ENCODE data around the gene SFXN3. TPM values are rescaled to one million over a fixed set of nuclear protein-coding genes. Genes with fewer than 3 reads are reported as not detected.
A peak's percentile ranks its signal among the peaks of the same experiment; 100 is the strongest.

SFXN3 gene
- polyA plus RNA-seq, 3 donors = 21.3 to 152 (median 24.2) TPM

DNA sequence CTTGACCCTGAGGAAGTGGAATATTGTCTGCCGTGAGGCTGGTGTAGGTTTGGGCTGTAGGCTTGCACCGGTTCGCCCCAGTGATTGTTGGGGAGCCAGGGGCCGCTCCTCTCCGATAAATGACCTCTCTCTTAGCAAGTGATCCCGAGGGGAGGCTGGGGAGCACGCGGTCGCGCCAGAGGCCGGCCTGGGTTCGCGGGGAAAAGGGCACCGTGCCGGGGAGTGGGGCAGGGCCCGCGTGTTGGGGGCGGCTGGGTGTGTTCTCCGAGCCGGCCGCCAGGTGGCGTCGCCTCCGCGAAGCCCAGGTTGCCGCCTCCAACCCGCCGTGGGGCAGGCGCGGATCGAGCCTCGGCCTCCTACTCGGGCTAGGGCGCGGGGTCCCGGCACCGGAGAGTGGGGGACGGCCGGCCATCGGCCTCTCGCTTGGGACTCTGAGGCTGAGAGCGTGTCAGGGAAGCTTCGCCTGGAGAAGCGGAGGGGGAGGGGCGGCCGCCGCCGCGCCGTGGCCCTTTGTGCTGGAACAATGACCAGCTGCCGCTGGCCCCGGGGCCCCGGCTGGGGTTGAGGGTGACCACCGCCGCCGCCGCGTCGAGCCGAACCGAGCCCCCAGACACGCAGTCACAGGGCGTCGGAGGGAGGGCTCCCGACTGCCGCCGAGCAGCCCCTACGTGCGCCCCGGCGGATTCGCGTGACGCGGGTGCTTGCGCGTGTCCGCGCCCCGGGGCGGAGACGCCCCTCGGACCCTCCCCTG is 31.9 kb upstream of the SFXN3 start:
- Histone ChIP-seq H3K4me1 (ENCODE audit: control insufficient read depth in 1 of 2, insufficient read depth in 2 of 2, low read length in 2 of 2) (peaks cover 35 to 52% of the 10 kb centered on the region in 2 donors), H3K4me3 (replicated peaks in 1 of 3; ENCODE audit: low read depth in 2 of 3, low read length in 3 of 3) (peak overlapping the region; percentile 74 to 92 (median 88)), H3K27ac (ENCODE audit: low read depth in 1 of 2, low read length in 2 of 2) (peak overlapping the region; percentile 10 to 81), H2AFZ (ENCODE audit: insufficient read depth, low read depth, low read length, poor library complexity, severe bottlenecking) (peak overlapping the region; percentile 94), H4K20me1 (ENCODE audit: insufficient read depth, low read length) (no peaks in the 10 kb centered on the region), H3K4me2 (replicated peaks; ENCODE audit: extremely low read depth, low read length, poor library complexity, severe bottlenecking) (peak overlapping the region; percentile 85), H3K9ac (ENCODE audit: insufficient read depth, low read length, poor library complexity, severe bottlenecking) (peak overlapping the region; percentile 86), H3K27me3 (ENCODE audit: control insufficient read depth in 2 of 2, insufficient read depth in 2 of 2, low read length in 2 of 2) (no peaks in the 10 kb centered on the region), H3K36me3 (replicated peaks in 1 of 2; ENCODE audit: control insufficient read depth in 1 of 2, insufficient read depth in 2 of 2, low read length in 2 of 2) (no peaks in the 10 kb centered on the region), H3K9me3 (replicated peaks in 1 of 2; ENCODE audit: control insufficient read depth in 1 of 2, insufficient read depth in 1 of 2, low read length in 2 of 2) (no peaks in the 10 kb centered on the region), H3K79me2 (ENCODE audit: insufficient read depth, low read length) (peaks cover 5% of the 10 kb centered on the region)
- H3K4me1 Mint-ChIP-seq = peaks cover 39% of the 10 kb centered on the region
- DNase-seq = peak; percentile 61 to 71 (median 70)
- no peaks in the 10 kb centered on the region for H3K9me3 Mint-ChIP-seq
- intact Hi-C loops (cut with micrococcal nuclease) = no loop called here
- peaks cover 0 to 5% (median 4%) of the 10 kb centered on the region in 3 donors for H3K27me3 Mint-ChIP-seq (ENCODE audit: low read depth in 3 of 3)
- peak; percentile 99 for TF ChIP-seq CTCF (IDR thresholded peaks at IDR 0.05)
- peaks cover 0 to 6% of the 10 kb centered on the region in 2 donors for H3K36me3 Mint-ChIP-seq
- H3K4me3 Mint-ChIP-seq = peak overlapping the region; percentile 95 to 98
- WGBS (ENCODE audit: insufficient coverage) = under 1% methylated on average over 83 of the region's 83 CpGs
- peak overlapping the region in 5 of 7 donors; percentile 24 to 90 (median 83) for H3K27ac Mint-ChIP-seq

- H4K20me1 ChIP-seq (ENCODE audit: insufficient read depth, low read length) = no peaks in the 10 kb centered on the region
- no peaks in the 10 kb centered on the region for H3K9me3 ChIP-seq (replicated peaks in 1 of 2; ENCODE audit: control insufficient read depth in 1 of 2, insufficient read depth in 1 of 2, low read length in 2 of 2)
- peak within 1 kb of the TSS; percentile 74 to 92 (median 88) for H3K4me3 ChIP-seq (replicated peaks in 1 of 3; ENCODE audit: low read depth in 2 of 3, low read length in 3 of 3)
- peak within 1 kb of the TSS; percentile 94 for H2AFZ ChIP-seq (ENCODE audit: insufficient read depth, low read depth, low read length, poor library complexity, severe bottlenecking)
- Mint-ChIP-seq H3K27me3 (ENCODE audit: low read depth in 3 of 3) (peaks cover 0 to 5% (median 4%) of the 10 kb centered on the region in 3 donors), H3K27ac (peak within 1 kb of the TSS in 6 of 7 donors; percentile 34 to 90 (median 83)), H3K36me3 (peaks cover 0 to 6% of the 10 kb centered on the region in 2 donors), H3K4me1 (peaks cover 39% of the 10 kb centered on the region), H3K9me3 (no peaks in the 10 kb centered on the region), H3K4me3 (peak within 1 kb of the TSS; percentile 95 to 98)
- H3K4me2 ChIP-seq (replicated peaks; ENCODE audit: extremely low read depth, low read length, poor library complexity, severe bottlenecking) = peak within 1 kb of the TSS; percentile 85
- DNase-seq = no peak
- H3K27me3 ChIP-seq (ENCODE audit: control insufficient read depth in 2 of 2, insufficient read depth in 2 of 2, low read length in 2 of 2) = no peaks in the 10 kb centered on the region
- WGBS (ENCODE audit: insufficient coverage) = under 1% methylated on average over 41 of the region's 44 CpGs
- peaks cover 5% of the 10 kb centered on the region for H3K79me2 ChIP-seq (ENCODE audit: insufficient read depth, low read length)
- H3K36me3 ChIP-seq (replicated peaks in 1 of 2; ENCODE audit: control insufficient read depth in 1 of 2, insufficient read depth in 2 of 2, low read length in 2 of 2) = no peaks in the 10 kb centered on the region
- TF ChIP-seq CTCF (IDR thresholded peaks at IDR 0.05) = no peak
- peak within 1 kb of the TSS; percentile 10 to 81 for H3K27ac ChIP-seq (ENCODE audit: low read depth in 1 of 2, low read length in 2 of 2)
- peaks cover 35 to 52% of the 10 kb centered on the region in 2 donors for H3K4me1 ChIP-seq (ENCODE audit: control insufficient read depth in 1 of 2, insufficient read depth in 2 of 2, low read length in 2 of 2)
- peak within 1 kb of the TSS; percentile 86 for H3K9ac ChIP-seq (ENCODE audit: insufficient read depth, low read length, poor library complexity, severe bottlenecking)
- intact Hi-C loops (cut with micrococcal nuclease) = no loop called here
These were observed 31.3 kb upstream of the SFXN3 start, which contains the start of gene LZTS2 for GRCh38 chr10:100999742-101000126. TSS of gene LZTS2 (plus strand) at chr10:100999808. CDS start at chr10:101002539, 2,731 bp downstream.
